Skin of body (tissue), 2 donors: ENCODE results near the gene DHX9. TPM values are rescaled to one million over a fixed set of nuclear protein-coding genes. Genes with fewer than 3 reads are reported as not detected.
"Not testable (repeated sequence)": the region's sequence is repeated elsewhere in the genome, so short reads cannot be mapped to it uniquely, and the experiment has no call there.

Experiments
- DNase-seq: peaks from one replicate; lab custom pipeline; 2025; lab: John Stamatoyannopoulos, UW
- total RNA-seq: library from RNA; depleted of rRNA; stranded (reverse); fragments of >200 nt; gene quantifications from one replicate; pipeline ENCODE4 v1.2.3, GENCODE V29; 2014

The DHX9 gene
- total RNA-seq, 1 donor from 2014 or later: 142 TPM

- DNase-seq: no peak
Measured at GRCh38 chr1:182888736-182889531, 49.8 kb downstream of the DHX9 start.

- DNase-seq: no peak
Measured at GRCh38 chr1:182889997-182890396, 50.9 kb downstream of the DHX9 start.

- no peak for DNase-seq
Measured at GRCh38 chr1:182890927-182891610, 51.9 kb downstream of the DHX9 start.

- no peak for DNase-seq
Measured at GRCh38 chr1:182897696-182898095, 58.5 kb downstream of the DHX9 start.

- not testable (repeated sequence) for DNase-seq
Measured at GRCh38 chr1:182901946-182902345, 62.8 kb downstream of the DHX9 start.

- DNase-seq: no peak
Measured at GRCh38 chr1:182905321-182905720, 66.2 kb downstream of the DHX9 start.

- no peak for DNase-seq
Measured at GRCh38 chr1:182909578-182909977, 70.4 kb downstream of the DHX9 start.

GRCh38 chr1:182910143-182910542 is 71.0 kb downstream of the DHX9 start:
- no peak for DNase-seq

- no peak for DNase-seq
Measured at GRCh38 chr1:182913401-182913800, 74.3 kb downstream of the DHX9 start.

GRCh38 chr1:182917378-182917777 is 78.2 kb downstream of the DHX9 start:
- DNase-seq: no peak

GRCh38 chr1:182925661-182926060 is 86.5 kb downstream of the DHX9 start:
- no peak for DNase-seq

GRCh38 chr1:182927693-182928433 is 88.7 kb downstream of the DHX9 start:
- DNase-seq: no peak

- DNase-seq: no peak
Measured at GRCh38 chr1:182930985-182931384, 91.8 kb downstream of the DHX9 start.

GRCh38 chr1:182935716-182936115 is 96.6 kb downstream of the DHX9 start:
- no peak for DNase-seq

Other genes with a start within 250 kb of the DHX9 start
- gene RGS16, start 235.0 kb upstream of the DHX9 start, total RNA-seq: 7.9 TPM
- gene RGS8, start 154.8 kb upstream of the DHX9 start, total RNA-seq: not detected
- gene NPL, start 49.6 kb upstream of the DHX9 start, total RNA-seq: 48.0 TPM
- gene SHCBP1L, start 113.8 kb downstream of the DHX9 start, total RNA-seq: 0.30 TPM
- gene LAMC1, start 184.1 kb downstream of the DHX9 start, total RNA-seq: 271 TPM